HG03432 (cell line): ENCODE data around the gene EXOC6B.

Source experiments
- ATAC-seq: cut with Tn5 transposase; IDR thresholded peaks from one replicate; pipeline ENCODE4 v1.9.1; 2021; ENCODE audit warnings: mild to moderate bottlenecking, moderate library complexity; ENCODE audit not compliant: unreplicated experiment

EXOC6B gene

GRCh38 chr2:72139874-72140620, 685.8 kb downstream of the EXOC6B start:
- no peak for ATAC-seq

DNA sequence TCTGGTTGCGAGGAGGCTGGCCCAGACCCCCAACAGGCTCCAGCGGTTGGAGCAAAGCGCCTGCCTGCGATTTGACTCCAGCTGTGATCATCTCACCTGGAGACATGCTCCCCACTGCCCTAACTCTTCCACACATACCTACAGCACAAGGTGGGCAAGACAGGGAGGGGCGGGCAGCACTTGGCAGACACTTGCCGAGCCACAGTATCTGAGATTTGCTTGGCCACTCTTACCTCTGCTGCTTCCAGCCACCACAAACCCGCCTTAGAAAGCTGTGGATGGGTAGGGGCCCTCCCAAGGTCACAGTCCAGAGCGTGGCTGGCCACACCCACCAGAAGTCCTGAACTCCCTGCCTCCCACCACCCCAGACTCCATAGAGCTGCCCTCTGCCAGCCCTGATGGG, 686.4 kb downstream of the EXOC6B start:
- ATAC-seq: no peak

DNA sequence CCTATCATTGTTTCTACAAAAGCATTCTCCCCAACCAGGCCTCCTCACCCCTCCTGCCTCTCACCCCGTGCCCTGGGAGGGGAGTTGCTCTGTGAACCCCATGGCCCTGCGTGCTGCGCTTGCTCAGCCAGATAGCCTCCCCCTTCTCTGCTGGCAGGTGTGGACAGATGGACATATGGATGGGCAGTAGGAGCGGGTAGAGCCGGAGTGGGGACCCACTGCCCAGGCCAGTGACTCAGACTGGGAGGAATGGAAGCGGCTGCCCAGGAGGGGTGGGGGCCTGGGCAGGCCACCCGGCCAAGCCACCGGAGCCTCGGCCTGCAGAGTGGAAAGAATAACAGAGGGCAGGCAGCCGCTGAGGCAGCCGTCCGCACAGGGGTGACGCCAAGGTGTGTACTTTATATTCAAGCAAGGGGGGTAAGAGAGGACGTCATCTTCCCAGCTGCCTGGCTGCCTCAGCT, 686.9 kb downstream of the EXOC6B start:
- ATAC-seq: no peak

DNA sequence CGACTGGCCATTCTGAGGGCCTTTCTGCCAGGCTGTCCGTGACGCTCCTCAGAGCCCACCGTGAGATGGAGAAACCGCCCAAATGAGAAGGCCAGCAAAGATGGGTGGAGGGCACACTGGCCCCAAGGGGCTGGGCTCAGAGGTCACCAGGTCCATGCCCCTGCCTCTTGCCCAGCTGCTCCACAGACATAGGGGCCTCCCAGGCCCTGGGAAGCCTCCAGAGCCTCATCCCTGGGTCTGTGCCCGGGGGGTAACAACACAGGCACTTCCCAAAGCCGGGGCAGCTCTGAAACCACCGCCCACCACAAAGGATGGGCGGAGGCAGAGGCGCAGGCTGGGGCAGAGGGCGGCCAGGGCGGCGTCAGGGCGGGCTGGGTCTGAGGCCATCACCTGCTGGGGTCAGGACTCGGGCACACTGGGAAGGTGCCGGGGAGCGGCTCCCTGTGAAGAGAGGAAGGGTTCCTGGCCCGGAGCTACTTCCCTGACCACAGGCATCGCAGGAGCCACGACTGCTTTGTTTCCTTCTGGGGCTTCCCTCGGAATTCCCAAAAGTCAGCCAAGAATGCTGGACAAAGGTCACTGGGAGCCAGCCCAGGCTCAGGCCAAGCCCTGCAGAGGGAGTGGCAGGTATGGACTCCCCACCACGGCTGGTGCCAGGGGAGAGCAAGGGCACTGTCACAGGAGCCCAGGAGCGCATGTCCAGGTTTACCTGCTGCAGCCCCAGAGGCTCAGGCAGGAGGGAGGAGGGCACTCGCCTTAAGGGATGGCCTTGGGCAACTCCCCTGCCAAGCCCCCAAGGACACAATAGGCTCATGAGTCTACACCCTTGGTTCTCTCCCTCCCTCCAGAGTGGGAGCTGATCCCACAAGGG, 687.6 kb downstream of the EXOC6B start:
- ATAC-seq: no peak

GRCh38 chr2:72137498-72138010, 688.3 kb downstream of the EXOC6B start:
- ATAC-seq: peak; percentile 92

- ATAC-seq: no peak
Observed at GRCh38 chr2:72136933-72137497, 688.8 kb downstream of the EXOC6B start.

DNA sequence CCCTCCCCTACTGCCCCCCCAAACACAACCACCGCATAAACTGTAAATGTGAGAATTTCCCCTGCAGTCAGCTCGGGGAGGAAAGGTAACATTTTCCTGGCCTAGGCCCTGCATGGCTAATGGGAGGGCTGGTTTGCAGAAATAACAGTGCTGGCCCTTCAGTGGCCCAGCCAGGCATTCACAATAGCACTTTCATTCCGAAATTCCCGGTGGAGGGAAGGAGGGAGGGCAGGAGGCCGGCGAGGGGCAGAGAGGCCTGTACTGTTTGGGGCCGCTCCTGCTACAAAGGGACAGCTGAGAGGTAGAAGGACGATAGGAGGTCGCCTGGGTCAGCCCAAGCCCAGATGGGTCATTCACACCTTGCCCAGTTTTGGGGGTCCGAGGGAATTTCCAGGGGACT, 689.5 kb downstream of the EXOC6B start:
- ATAC-seq: no peak

DNA sequence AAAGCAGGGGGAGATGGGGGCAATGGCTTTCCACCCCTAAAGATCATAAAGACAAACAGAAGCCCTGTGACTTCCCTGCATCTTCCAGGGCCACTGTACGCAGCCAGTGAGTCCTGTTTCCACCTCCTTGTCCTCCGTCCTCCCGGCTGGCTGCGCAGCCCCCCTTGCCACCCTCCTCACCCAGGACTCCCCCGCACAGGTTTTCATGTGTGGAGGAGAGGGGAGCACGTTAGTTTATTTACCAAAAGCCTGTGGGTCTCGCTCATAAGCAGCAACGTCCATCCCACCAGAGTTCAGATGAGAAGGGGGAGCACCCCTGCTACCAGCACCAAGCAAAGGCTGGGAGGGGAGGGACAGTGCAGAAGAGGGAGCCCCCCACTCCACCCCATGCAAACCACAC, 689.9 kb downstream of the EXOC6B start:
- ATAC-seq: no peak

DNA sequence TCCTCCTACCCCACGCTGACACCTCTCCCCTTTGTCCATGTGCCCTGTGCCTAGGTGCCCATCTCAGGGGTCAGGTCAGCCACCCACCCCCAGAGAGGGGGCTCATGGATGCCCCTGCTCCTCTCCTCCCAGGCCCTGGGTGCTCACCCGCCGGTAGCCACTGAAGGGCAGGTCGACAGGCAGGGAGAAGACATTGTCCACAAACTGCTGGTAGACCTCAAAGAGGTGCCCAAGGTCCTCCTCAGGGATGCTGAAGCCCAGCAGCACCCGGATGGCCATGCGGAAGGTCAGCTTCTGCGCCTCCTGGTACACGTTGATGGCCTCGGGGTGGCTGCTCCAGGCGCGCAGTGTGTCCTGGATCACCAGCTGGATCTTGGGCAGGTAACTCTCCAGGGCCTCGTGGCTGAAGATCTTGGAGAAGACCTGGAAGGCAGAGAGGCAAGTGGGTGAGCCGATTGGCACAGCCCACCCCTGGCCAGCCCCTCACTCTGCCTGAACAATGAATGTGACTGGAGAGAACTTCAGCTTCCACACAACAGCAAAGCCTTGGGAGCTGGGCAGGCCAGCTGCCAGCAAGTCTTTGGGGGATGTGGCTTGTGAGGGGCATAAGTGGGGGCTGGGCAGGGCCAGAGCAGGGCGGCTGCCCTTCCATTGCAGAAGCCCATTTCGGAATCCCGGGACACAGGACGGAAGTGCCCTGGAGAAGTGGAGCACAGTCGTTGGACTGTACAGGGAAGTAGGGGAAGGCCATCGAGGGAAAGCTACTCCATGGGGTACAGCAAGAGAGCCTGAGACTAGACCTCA, 690.6 kb downstream of the EXOC6B start:
- no peak for ATAC-seq

- ATAC-seq: no peak
Observed at GRCh38 chr2:72134408-72134996, 691.3 kb downstream of the EXOC6B start.

DNA sequence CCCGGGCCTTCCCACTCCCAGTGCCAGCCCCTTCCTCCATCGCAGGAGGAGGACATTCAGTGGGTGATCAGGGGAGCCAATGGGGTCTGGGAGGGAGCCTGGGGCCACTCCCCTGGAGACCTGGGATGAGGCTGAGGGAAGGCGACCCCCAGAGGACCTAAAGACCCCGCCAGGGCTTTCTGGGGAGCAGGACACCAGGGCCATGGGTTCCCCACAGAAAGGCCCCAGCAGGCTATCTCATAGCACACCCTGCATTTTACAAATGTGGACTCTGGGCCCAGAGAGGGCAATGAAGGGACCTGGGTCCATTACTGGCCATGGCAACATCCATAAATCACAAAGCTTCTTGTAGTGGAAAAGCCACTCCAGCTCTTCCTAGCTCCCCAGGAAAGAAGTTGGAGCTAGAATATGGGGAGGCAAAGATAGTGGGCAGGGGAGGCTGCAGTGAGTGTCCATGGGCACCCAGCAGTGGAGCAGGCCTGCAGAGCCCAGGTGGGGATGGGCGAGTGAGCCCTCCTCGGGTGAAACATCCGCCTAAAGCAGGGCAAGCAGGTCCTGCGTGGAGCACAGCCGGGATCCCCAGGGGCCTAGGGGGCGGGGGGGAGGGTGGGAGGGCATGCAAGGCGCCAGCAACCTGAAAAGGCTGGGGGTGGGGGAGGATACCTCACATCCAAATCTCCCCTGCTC, 692.0 kb downstream of the EXOC6B start:
- no peak for ATAC-seq

GRCh38 chr2:72132981-72133720, 692.7 kb downstream of the EXOC6B start:
- ATAC-seq: no peak

GRCh38 chr2:72131916-72132841, 693.7 kb downstream of the EXOC6B start:
- no peak for ATAC-seq

- no peak for ATAC-seq
Observed at GRCh38 chr2:72131371-72131891, 694.4 kb downstream of the EXOC6B start.

- no peak for ATAC-seq
Observed at GRCh38 chr2:72130659-72131360, 695.0 kb downstream of the EXOC6B start.

- no peak for ATAC-seq
Observed at GRCh38 chr2:72129681-72130340, 696.0 kb downstream of the EXOC6B start.

- no peak for ATAC-seq
Observed at GRCh38 chr2:72128843-72129227, 697.0 kb downstream of the EXOC6B start.
